Uterus (tissue), 2 donors: ENCODE data around the gene SPATA24.

Experiments used
- POLR2A ChIP-seq, 2 donors: fragments of 450-650 bp; IDR thresholded peaks; one replicate each; pipeline ENCODE4 v1.6.1; 2016; ENCODE audit warnings: antibody characterized with exemption in 2 of 2, mild to moderate bottlenecking in 1 of 2, moderate library complexity in 1 of 2
- TF ChIP-seq, protein P1 (sequence below), 4 experiments: fragments of 200-600 bp in 2 of 4; fragments of 450-650 bp in 2 of 4; sonication (generic) in 2 of 4; IDR thresholded peaks; one replicate each; pipeline ENCODE4 v1.5.1; 2016 to 2019; ENCODE audit warnings: antibody characterized with exemption in 4 of 4, mild to moderate bottlenecking in 2 of 4, moderate library complexity in 1 of 4

DNA sequence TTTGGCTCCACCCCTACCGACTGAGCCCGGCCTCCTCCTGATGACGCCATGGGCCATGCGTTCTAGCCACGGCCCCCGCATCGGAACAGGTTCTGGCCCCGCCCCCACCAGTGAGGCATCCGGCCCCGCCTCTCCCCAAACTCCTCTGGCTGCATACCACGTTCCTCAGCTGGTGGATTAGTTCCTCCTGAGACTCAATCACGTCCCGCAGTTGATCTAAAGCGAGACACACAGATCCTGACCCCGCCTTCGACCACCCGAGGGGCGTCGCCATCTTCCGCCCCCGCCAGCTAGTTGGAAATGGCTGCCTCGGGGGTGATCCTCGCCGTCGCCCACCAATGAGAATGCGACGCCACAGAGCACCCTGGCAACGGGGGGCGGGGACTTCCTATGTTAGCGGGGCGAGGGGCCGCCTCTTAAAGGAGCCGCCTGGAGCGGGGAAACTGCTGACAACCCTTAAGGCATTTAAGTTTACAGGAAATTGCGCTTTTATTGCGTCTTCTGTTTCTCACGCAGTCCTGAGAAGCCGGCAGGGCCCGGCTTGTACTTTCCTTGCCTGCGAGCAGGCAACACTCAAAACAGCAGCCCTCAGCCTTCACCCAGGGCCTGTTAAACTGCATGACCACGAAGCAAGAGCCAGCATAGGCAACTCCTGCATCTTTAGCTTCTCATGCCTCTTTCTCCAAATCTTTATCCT, at the start of gene SPATA24:
- TF ChIP-seq, protein P1, sequence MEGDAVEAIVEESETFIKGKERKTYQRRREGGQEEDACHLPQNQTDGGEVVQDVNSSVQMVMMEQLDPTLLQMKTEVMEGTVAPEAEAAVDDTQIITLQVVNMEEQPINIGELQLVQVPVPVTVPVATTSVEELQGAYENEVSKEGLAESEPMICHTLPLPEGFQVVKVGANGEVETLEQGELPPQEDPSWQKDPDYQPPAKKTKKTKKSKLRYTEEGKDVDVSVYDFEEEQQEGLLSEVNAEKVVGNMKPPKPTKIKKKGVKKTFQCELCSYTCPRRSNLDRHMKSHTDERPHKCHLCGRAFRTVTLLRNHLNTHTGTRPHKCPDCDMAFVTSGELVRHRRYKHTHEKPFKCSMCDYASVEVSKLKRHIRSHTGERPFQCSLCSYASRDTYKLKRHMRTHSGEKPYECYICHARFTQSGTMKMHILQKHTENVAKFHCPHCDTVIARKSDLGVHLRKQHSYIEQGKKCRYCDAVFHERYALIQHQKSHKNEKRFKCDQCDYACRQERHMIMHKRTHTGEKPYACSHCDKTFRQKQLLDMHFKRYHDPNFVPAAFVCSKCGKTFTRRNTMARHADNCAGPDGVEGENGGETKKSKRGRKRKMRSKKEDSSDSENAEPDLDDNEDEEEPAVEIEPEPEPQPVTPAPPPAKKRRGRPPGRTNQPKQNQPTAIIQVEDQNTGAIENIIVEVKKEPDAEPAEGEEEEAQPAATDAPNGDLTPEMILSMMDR (IDR thresholded peaks at IDR 0.05): no peak
- peak in 1 of 2 donors; percentile 28 for TF ChIP-seq POLR2A (IDR thresholded peaks at IDR 0.05)
